ENCODE data around the gene FAM200A.
"Not testable (repeated sequence)": the region's sequence is repeated elsewhere in the genome, so short reads cannot be mapped to it uniquely, and the experiment has no call there.

FAM200A gene

DNA sequence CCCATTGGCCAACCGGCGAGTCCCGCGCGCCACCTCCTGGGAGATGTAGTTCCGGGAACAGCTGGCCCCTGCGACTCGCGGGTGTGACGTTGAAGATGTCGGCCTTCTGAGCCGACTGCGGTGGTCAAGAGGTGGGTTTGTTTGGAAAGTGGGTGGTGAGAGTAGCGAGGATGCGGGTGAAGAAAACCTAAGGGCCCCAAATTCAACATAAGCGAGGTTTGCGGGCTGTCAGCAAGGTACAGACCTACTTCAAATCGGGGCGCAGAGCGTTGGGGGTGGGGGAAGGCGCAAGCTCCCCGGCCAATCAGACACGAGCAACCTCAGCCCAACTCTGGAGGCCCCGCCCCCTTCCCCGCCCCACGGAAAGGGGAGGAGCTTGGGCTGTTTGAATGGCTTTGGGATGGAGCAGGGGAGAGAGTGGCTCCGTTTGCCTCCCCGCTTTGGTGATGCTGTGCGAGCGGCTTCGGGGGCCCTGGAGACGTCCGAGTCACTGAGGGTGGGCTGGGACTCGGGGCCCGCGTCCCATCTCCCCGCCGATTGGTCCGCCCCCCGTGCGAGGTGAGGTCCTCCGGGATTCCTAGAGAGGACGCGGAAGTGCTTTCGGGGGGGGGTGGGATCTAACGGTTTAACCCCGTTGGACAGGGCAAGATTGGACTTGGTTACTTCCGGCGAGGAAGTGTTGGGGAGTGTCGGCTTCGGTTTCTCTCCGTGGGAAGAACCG lies 47.2 kb downstream of the FAM200A start, which contains the start of gene ZKSCAN5:
Gene ZKSCAN5 (plus strand): TSS at position 60 of the 721 bp plus-strand sequence. CDS start 1,383 bp downstream, outside the sequence.
- peak within 1 kb of the TSS; percentile 88 for H3K4me3 ChIP-seq (ENCODE audit: low read depth, low read length)

DNA sequence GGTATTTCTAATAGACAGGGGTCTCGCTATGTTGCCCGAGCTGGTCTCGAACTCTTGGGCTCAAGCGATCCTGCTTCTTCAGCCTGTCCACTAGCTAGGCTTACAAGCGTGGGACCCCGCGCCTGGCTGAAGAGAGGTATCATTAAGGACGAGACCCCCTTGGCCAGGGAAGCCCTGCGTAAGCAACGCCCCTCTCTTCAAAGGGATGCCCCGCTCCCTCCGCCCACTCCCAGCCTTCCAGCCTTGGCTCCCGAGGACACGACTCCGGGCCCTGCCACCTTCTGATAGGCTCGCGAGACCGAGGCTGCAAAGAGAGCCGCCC lies 47.7 kb downstream of the FAM200A start:
- H3K4me3 ChIP-seq (ENCODE audit: low read depth, low read length): peak overlapping the region; percentile 88

GRCh38 chr7:99501236-99501635 lies 50.7 kb downstream of the FAM200A start:
- H3K4me3 ChIP-seq (ENCODE audit: low read depth, low read length): not testable (repeated sequence)

DNA sequence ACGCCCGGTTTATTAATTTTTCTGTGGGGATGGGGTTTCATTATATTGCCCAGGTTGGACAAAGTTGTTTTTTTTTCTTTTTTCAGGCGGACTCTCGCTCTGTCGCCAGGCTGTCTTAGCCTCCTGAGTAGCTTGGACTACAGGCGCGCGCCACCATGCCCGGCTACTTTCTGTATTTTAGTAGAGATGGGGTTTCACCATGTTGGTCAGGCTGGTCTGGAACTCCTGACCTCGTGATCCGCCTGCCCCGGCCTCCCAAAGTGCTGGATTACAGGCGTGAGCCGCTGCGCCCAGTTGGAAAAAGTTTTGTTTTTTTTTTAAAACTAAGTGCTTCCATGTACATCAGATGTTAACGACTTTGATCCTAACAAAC lies 51.3 kb downstream of the FAM200A start:
- H3K4me3 ChIP-seq (ENCODE audit: low read depth, low read length): peak overlapping the region; percentile 94

GRCh38 chr7:99499721-99500636 lies 51.9 kb downstream of the FAM200A start, which contains the start of gene ZNF394:
Gene ZNF394 (minus strand): TSS chr7:99500281. CDS start chr7:99500093, 188 bp downstream.
- H3K4me3 ChIP-seq (ENCODE audit: low read depth, low read length): peak within 1 kb of the TSS; percentile 94

DNA sequence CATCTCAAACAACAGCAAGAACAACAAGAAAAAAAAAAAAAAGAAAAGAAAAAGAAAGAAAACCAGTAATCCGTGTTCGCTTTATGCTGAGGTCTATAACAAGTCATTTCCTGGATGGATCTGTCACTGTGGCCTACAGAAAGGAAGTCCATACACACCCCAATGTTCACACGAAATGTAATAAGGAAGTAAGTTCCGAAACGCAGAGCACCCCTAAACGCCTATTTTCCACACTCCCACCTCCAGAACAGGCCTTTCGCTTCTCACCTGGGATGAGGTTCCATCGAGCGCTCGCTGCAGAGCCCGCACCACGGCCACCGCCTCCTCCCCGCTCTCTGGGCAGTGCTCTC lies 52.6 kb downstream of the FAM200A start:
- peak overlapping the region; percentile 94 for H3K4me3 ChIP-seq (ENCODE audit: low read depth, low read length)

- H3K4me3 ChIP-seq (ENCODE audit: low read depth, low read length): peak overlapping the region; percentile 24
Measured at GRCh38 chr7:99498546-99498944, 53.4 kb downstream of the FAM200A start.

DNA sequence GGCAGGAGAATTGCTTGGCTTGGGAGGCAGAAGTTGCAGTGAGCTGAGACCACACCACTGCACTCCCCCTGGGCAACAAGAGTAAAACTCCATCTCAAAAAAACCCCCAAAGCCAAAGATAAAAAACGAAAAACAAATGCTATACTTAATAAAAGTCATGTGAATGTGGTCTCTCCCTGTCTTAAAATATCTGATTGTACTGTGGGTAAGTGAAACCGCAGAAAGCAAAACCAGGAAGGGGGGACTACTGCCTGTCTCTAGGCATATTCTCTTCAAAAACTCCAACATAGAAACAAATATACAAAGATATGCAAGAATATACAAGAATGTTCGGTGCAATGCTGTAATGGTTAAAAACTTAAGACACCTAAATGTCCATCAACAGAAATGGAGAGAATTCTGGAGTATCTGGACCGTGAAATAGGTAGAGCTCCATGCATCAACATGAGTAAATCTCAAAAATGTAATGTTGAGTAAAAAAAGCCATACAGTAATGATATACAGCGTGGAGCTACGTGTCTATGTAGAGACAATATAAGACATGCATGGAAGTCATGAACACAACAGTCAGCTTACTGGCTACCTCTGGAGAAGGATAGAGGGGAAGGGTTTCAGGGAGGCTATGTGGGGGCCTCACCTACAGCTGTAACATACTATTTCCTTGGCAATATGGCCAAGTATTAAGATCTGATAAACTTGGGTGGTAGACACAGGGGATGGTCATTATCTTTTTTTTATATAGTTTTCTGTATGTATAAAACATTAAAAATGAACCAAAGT lies 54.0 kb downstream of the FAM200A start:
- H3K4me3 ChIP-seq (ENCODE audit: low read depth, low read length): no peak overlapping the region

All from iPS-11a (cell line).